Endothelial cell of umbilical vein (primary cell): ENCODE measurements around the gene PLEKHG2. TPM values are rescaled to one million over a fixed set of nuclear protein-coding genes. Genes with fewer than 3 reads are reported as not detected.

Experiments
- microRNA-seq: library from miRNA; unstranded; fragments of <30 nt; microRNA quantifications from one replicate; pipeline ENCODE4 v1.2.0, GENCODE V29; 2021; ENCODE audit warnings: borderline number of aligned reads, borderline replicate concordance
- polyA plus RNA-seq, 4 experiments: library from polyadenylated mRNA; depleted of rRNA in 3 of 4; stranded (reverse) in 3 of 4; unstranded in 1 of 4; fragments of >200 nt; gene quantifications; 2 replicates each; pipeline versions ENCODE4 v1.2.1 to v1.2.3, GENCODE V29; 2011 to 2012; ENCODE audit warnings: missing spikeins in 1 of 4
- small RNA-seq: library from RNA; depleted of rRNA; stranded (forward); fragments of <200 nt; gene quantifications from one replicate; pipeline ENCODE3, GENCODE V24; 2012; ENCODE audit warnings: low replicate concordance, low read depth; ENCODE audit not compliant: insufficient read depth, insufficient read length
- total RNA-seq: library from RNA; stranded (reverse); gene quantifications from 2 replicates; pipeline ENCODE4 v1.2.3, GENCODE V29; 2021

The PLEKHG2 gene
- total and polyA plus RNA-seq, 2 donors (not counting 3 experiments of a cell fraction or from before 2014, with no cell fraction given) = 44.7 to 74.1 TPM

Small RNA genes within 50 kb of the gene (microRNA-seq; reads per million reads assigned to microRNA genes)
- gene MIR4530 = not detected

Small RNA genes within 50 kb of the gene (small RNA-seq; reads per million reads assigned to genes)
- gene MIR4530 = not detected
- gene RN7SL566P = not detected

Other genes with a start within 250 kb of the PLEKHG2 start
- gene NCCRP1, start 215.7 kb upstream of the PLEKHG2 start, total RNA-seq = not detected in 2 replicates
- 0.06 TPM in 1 of 2 replicates, not detected in the other for gene NCCRP1, start 215.7 kb upstream of the PLEKHG2 start, polyA plus RNA-seq
- gene SYCN, start 208.4 kb upstream of the PLEKHG2 start, total RNA-seq = not detected in 2 replicates
- not detected in 2 replicates for gene SYCN, start 208.4 kb upstream of the PLEKHG2 start, polyA plus RNA-seq
- gene IFNL3, start 167.7 kb upstream of the PLEKHG2 start, total RNA-seq = not detected in 2 replicates
- not detected in 2 replicates for gene IFNL3, start 167.7 kb upstream of the PLEKHG2 start, polyA plus RNA-seq
- gene IFNL4, start 163.8 kb upstream of the PLEKHG2 start, total RNA-seq = not detected in 2 replicates
- gene IFNL4, start 163.8 kb upstream of the PLEKHG2 start, polyA plus RNA-seq = not detected in 2 replicates
- not detected in 2 replicates for gene IFNL2, start 144.3 kb upstream of the PLEKHG2 start, total RNA-seq
- not detected in 2 replicates for gene IFNL2, start 144.3 kb upstream of the PLEKHG2 start, polyA plus RNA-seq
- gene IFNL1, start 116.3 kb upstream of the PLEKHG2 start, total RNA-seq = not detected in 2 replicates
- not detected in 2 replicates for gene IFNL1, start 116.3 kb upstream of the PLEKHG2 start, polyA plus RNA-seq
- gene LRFN1, start 91.8 kb upstream of the PLEKHG2 start, total RNA-seq = 1.4 and 1.5 TPM in 2 replicates
- 0.38 and 0.39 TPM in 2 replicates for gene LRFN1, start 91.8 kb upstream of the PLEKHG2 start, polyA plus RNA-seq
- 39.5 and 41.5 TPM in 2 replicates for gene GMFG, start 76.6 kb upstream of the PLEKHG2 start, total RNA-seq
- gene GMFG, start 76.6 kb upstream of the PLEKHG2 start, polyA plus RNA-seq = 9.2 and 13.7 TPM in 2 replicates
- 82.1 and 87.7 TPM in 2 replicates for gene SAMD4B, start 70.2 kb upstream of the PLEKHG2 start, total RNA-seq
- gene SAMD4B, start 70.2 kb upstream of the PLEKHG2 start, polyA plus RNA-seq = 84.2 and 98.0 TPM in 2 replicates
- 53.6 and 55.1 TPM in 2 replicates for gene PAF1, start 21.6 kb upstream of the PLEKHG2 start, total RNA-seq
- 77.9 and 90.8 TPM in 2 replicates for gene PAF1, start 21.6 kb upstream of the PLEKHG2 start, polyA plus RNA-seq
- gene MED29, start 21.3 kb upstream of the PLEKHG2 start, total RNA-seq = 24.7 and 25.5 TPM in 2 replicates
- 50.4 and 60.3 TPM in 2 replicates for gene MED29, start 21.3 kb upstream of the PLEKHG2 start, polyA plus RNA-seq
- 12.2 and 26.5 TPM in 2 replicates for gene ZFP36, start 5.8 kb upstream of the PLEKHG2 start, total RNA-seq
- 16.3 and 21.7 TPM in 2 replicates for gene ZFP36, start 5.8 kb upstream of the PLEKHG2 start, polyA plus RNA-seq
- gene RPS16, start 23.3 kb downstream of the PLEKHG2 start, total RNA-seq = 1,735 and 1,768 TPM in 2 replicates
- gene RPS16, start 23.3 kb downstream of the PLEKHG2 start, polyA plus RNA-seq = 5,244 and 6,084 TPM in 2 replicates
- gene SUPT5H, start 32.9 kb downstream of the PLEKHG2 start, total RNA-seq = 108 and 120 TPM in 2 replicates
- 81.8 and 87.6 TPM in 2 replicates for gene SUPT5H, start 32.9 kb downstream of the PLEKHG2 start, polyA plus RNA-seq
- gene TIMM50, start 68.2 kb downstream of the PLEKHG2 start, total RNA-seq = 85.7 and 86.1 TPM in 2 replicates
- 118 and 124 TPM in 2 replicates for gene TIMM50, start 68.2 kb downstream of the PLEKHG2 start, polyA plus RNA-seq
- gene DLL3, start 86.3 kb downstream of the PLEKHG2 start, total RNA-seq = 0.40 and 0.55 TPM in 2 replicates
- gene DLL3, start 86.3 kb downstream of the PLEKHG2 start, polyA plus RNA-seq = 0.73 and 0.89 TPM in 2 replicates
- gene SELENOV, start 102.5 kb downstream of the PLEKHG2 start, total RNA-seq = not detected in 2 replicates
- not detected in 2 replicates for gene SELENOV, start 102.5 kb downstream of the PLEKHG2 start, polyA plus RNA-seq
- gene EID2B, start 120.2 kb downstream of the PLEKHG2 start, total RNA-seq = 3.0 and 3.9 TPM in 2 replicates
- gene EID2B, start 120.2 kb downstream of the PLEKHG2 start, polyA plus RNA-seq = 1.6 and 1.7 TPM in 2 replicates
- gene EID2, start 127.5 kb downstream of the PLEKHG2 start, total RNA-seq = 17.4 and 19.2 TPM in 2 replicates
- gene EID2, start 127.5 kb downstream of the PLEKHG2 start, polyA plus RNA-seq = 6.6 TPM in 2 replicates
- gene LGALS13, start 189.9 kb downstream of the PLEKHG2 start, total RNA-seq = not detected in 2 replicates
- gene LGALS13, start 189.9 kb downstream of the PLEKHG2 start, polyA plus RNA-seq = not detected in 2 replicates
- gene LGALS16, start 243.2 kb downstream of the PLEKHG2 start, total RNA-seq = not detected in 2 replicates
- gene LGALS16, start 243.2 kb downstream of the PLEKHG2 start, polyA plus RNA-seq = not detected in 2 replicates